Neural cell (in vitro differentiated cells): ENCODE data around the gene STON2. TPM values are rescaled to one million over a fixed set of nuclear protein-coding genes. Genes with fewer than 3 reads are reported as not detected.
"Not testable (repeated sequence)": the region's sequence is repeated elsewhere in the genome, so short reads cannot be mapped to it uniquely, and the experiment has no call there.

Source experiments
- H2AFZ ChIP-seq: fragments of 200-600, 300-800 bp; sonication (generic), shearing (Covaris generic); 2 replicates; pipeline ENCODE4 v1.6.0; 2014; ENCODE audit warnings: low read depth, mild to moderate bottlenecking, antibody characterized with exemption, low read length, moderate library complexity
- H3F3A ChIP-seq: fragments of 200-600 bp; shearing (Covaris generic); 2 replicates; pipeline ENCODE4 v1.6.1; 2016; ENCODE audit warnings: mild to moderate bottlenecking, moderate library complexity, mixed read lengths, antibody characterized with exemption, low read length; ENCODE audit not compliant: insufficient read depth, poor library complexity, severe bottlenecking
- H3K27ac ChIP-seq: fragments of 200-600, 300-800 bp; sonication (generic), shearing (Covaris generic); 2 replicates; pipeline ENCODE4 v1.5.1; 2014; ENCODE audit warnings: mild to moderate bottlenecking, low read length, moderate library complexity
- H3K27me3 ChIP-seq: fragments of 300-800, 200-600 bp; sonication (generic), shearing (Covaris generic); 2 replicates; pipeline ENCODE4 v1.6.0; 2014; ENCODE audit warnings: mild to moderate bottlenecking, low read depth, low read length, moderate library complexity; ENCODE audit not compliant: insufficient read depth
- H3K36me3 ChIP-seq: fragments of 300-800, 200-600 bp; sonication (generic), shearing (Covaris generic); 2 replicates; pipeline ENCODE4 v1.5.1; 2014; ENCODE audit warnings: mild to moderate bottlenecking, antibody characterized with exemption, low read length, moderate library complexity; ENCODE audit not compliant: insufficient read depth
- H3K4me2 ChIP-seq: fragments of 300-800, 200-600 bp; sonication (generic), shearing (Covaris generic); 2 replicates; pipeline ENCODE4 v1.6.0; 2014; ENCODE audit warnings: mild to moderate bottlenecking, low read length
- H3K4me3 ChIP-seq: fragments of 300-800, 200-600 bp; sonication (generic), shearing (Covaris generic); 2 replicates; pipeline ENCODE4 v1.5.1; 2014; ENCODE audit warnings: mild to moderate bottlenecking, low read length, moderate library complexity
- H3K79me2 ChIP-seq: fragments of 200-600 bp; shearing (Covaris generic); replicated peaks from 2 replicates; pipeline ENCODE4 v1.6.0; 2014; ENCODE audit warnings: mild to moderate bottlenecking, low read length, moderate library complexity; ENCODE audit not compliant: insufficient read depth
- H3K9ac ChIP-seq: fragments of 300-800, 200-600 bp; sonication (generic), shearing (Covaris generic); 2 replicates; pipeline ENCODE4 v1.6.1; 2016; ENCODE audit warnings: mild to moderate bottlenecking, low read length, mixed read lengths
- H3K9me2 ChIP-seq: fragments of 200-600 bp; shearing (Covaris generic); 2 replicates; pipeline ENCODE4 v1.6.1; 2016; ENCODE audit warnings: mild to moderate bottlenecking, low read length, mixed read lengths; ENCODE audit not compliant: insufficient read depth
- H3K9me3 ChIP-seq: fragments of 200-600, 300-800 bp; sonication (generic), shearing (Covaris generic); 2 replicates; pipeline ENCODE4 v1.6.1; 2016; ENCODE audit warnings: mild to moderate bottlenecking, mixed run types, low read length, moderate library complexity, mixed read lengths
- H4K20me1 ChIP-seq: fragments of 200-600 bp; shearing (Covaris generic); 2 replicates; pipeline ENCODE4 v1.6.1; 2016; ENCODE audit warnings: mild to moderate bottlenecking, mixed run types; ENCODE audit not compliant: insufficient read depth
- CTCF ChIP-seq: fragments of 450-650 bp; IDR thresholded peaks from 2 replicates; pipeline ENCODE4 v1.5.1; 2014; ENCODE audit warnings: antibody characterized with exemption, mild to moderate bottlenecking, moderate library complexity; ENCODE audit not compliant: poor library complexity, severe bottlenecking
- EP300 ChIP-seq: fragments of 450-650 bp; conservative IDR thresholded peaks from 2 replicates; pipeline ENCODE4 v1.6.1; 2014; ENCODE audit warnings: antibody characterized with exemption, mild to moderate bottlenecking, moderate library complexity; ENCODE audit not compliant: poor library complexity, severe bottlenecking
- EZH2 ChIP-seq: fragments of 200-600, 300-800 bp; shearing (Covaris generic), sonication (generic); IDR thresholded peaks from 2 replicates; pipeline ENCODE4 v1.6.1; 2014; ENCODE audit warnings: antibody characterized with exemption, low read length, borderline replicate concordance, mild to moderate bottlenecking; ENCODE audit not compliant: insufficient read depth, poor library complexity, severe bottlenecking
- MXI1 ChIP-seq: fragments of 450-650 bp; conservative IDR thresholded peaks from 2 replicates; pipeline ENCODE4 v1.6.1; 2014; ENCODE audit warnings: antibody characterized with exemption, mild to moderate bottlenecking; ENCODE audit not compliant: poor library complexity, severe bottlenecking
- POLR2AphosphoS5 ChIP-seq: IDR thresholded peaks from 2 replicates; pipeline ENCODE4 v1.6.1; 2012
- RAD21 ChIP-seq: fragments of 450-650 bp; conservative IDR thresholded peaks from 2 replicates; pipeline ENCODE4 v1.6.1; 2014; ENCODE audit warnings: antibody characterized with exemption, mild to moderate bottlenecking, moderate library complexity
- REST ChIP-seq: IDR thresholded peaks from 2 replicates; pipeline ENCODE4 v1.6.1; 2012; ENCODE audit warnings: borderline replicate concordance
- SMC3 ChIP-seq: fragments of 450-650 bp; conservative IDR thresholded peaks from 2 replicates; pipeline ENCODE4 v1.6.1; 2014; ENCODE audit warnings: antibody characterized with exemption, mild to moderate bottlenecking, moderate library complexity; ENCODE audit not compliant: poor library complexity
- TAF1 ChIP-seq: IDR thresholded peaks from 2 replicates; pipeline ENCODE4 v1.6.1; 2012; ENCODE audit warnings: low read depth
- polyA plus RNA-seq: library from polyadenylated mRNA; depleted of rRNA; stranded (reverse); fragments of >200 nt; gene quantifications from 2 replicates; pipeline ENCODE4 v1.2.3, GENCODE V29; 2014

STON2 gene
- polyA plus RNA-seq, 1 donor from 2014 or later, result 11.3 TPM

- H3K4me2 ChIP-seq, result no peak overlapping the region
- no peaks in the 10 kb centered on the region for H3K79me2 ChIP-seq
- no peaks in the 10 kb centered on the region for H3F3A ChIP-seq
- H3K9me3 ChIP-seq, result no peaks in the 10 kb centered on the region
- H3K27ac ChIP-seq, result no peak overlapping the region
- no peaks in the 10 kb centered on the region for H3K9me2 ChIP-seq
- H3K9ac ChIP-seq, result no peak overlapping the region
- H2AFZ ChIP-seq, result no peak overlapping the region
- no peaks in the 10 kb centered on the region for H3K36me3 ChIP-seq
- no peaks in the 10 kb centered on the region for H4K20me1 ChIP-seq
- no peak for TF ChIP-seq POLR2AphosphoS5
- no peak for TF ChIP-seq REST
- no peak for TF ChIP-seq EP300
- no peak for TF ChIP-seq TAF1
- no peak for TF ChIP-seq EZH2
- TF ChIP-seq CTCF, result no peak
- no peak for TF ChIP-seq RAD21
- TF ChIP-seq SMC3, result no peak
- H3K27me3 ChIP-seq, result no peaks in the 10 kb centered on the region
- H3K4me3 ChIP-seq, result no peak overlapping the region
Measured at GRCh38 chr14:81246461-81247270, 153.5 kb downstream of the STON2 start.

DNA sequence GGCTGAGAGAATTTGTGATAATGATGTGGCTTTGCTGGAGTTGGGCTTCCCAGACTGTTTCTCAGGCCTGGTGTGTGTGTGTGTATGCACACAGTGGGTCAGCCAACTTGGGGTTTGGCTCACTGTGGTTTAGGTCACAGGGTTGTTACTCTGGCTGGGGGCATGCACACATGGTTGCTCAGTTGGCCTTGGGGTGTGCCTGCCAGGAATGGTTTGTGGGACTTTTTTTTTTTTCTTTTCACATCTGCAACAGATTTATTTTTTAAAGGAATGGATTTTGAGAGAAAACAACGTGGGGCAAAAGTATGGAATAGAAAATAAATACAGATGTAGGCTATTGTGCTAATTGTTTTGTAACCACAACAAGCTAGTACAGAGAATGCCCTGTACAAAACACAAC is 154.4 kb downstream of the STON2 start:
- H3K27ac ChIP-seq, result no peak overlapping the region
- H3K4me2 ChIP-seq, result no peak overlapping the region
- no peak overlapping the region for H3K9ac ChIP-seq
- no peaks in the 10 kb centered on the region for H3K27me3 ChIP-seq
- no peaks in the 10 kb centered on the region for H3K9me3 ChIP-seq
- H3K79me2 ChIP-seq, result no peaks in the 10 kb centered on the region
- no peak overlapping the region for H3K4me3 ChIP-seq
- no peaks in the 10 kb centered on the region for H3F3A ChIP-seq
- no peak overlapping the region for H2AFZ ChIP-seq
- TF ChIP-seq EP300 (no peak), RAD21 (no peak), MXI1 (no peak), SMC3 (no peak), POLR2AphosphoS5 (no peak), EZH2 (no peak), TAF1 (no peak), REST (no peak), CTCF (no peak)
- no peaks in the 10 kb centered on the region for H3K9me2 ChIP-seq
- H3K36me3 ChIP-seq, result no peaks in the 10 kb centered on the region
- no peaks in the 10 kb centered on the region for H4K20me1 ChIP-seq

- H3K27ac ChIP-seq, H3K4me3 ChIP-seq, H3K27me3 ChIP-seq, H3K36me3 ChIP-seq, H4K20me1 ChIP-seq, H3K9me2 ChIP-seq, H3F3A ChIP-seq, H3K9me3 ChIP-seq, H2AFZ ChIP-seq, H3K79me2 ChIP-seq, H3K4me2 ChIP-seq, H3K9ac ChIP-seq: not testable (repeated sequence)
Measured at GRCh38 chr14:81244431-81244830, 155.7 kb downstream of the STON2 start.
